NCI-H446 (cell line): ENCODE results near the gene CNFN.

ENCODE experiments used
- DNase-seq, 2 experiments: peaks; one replicate each; lab custom pipeline; 2025; lab: John Stamatoyannopoulos, UW

Gene CNFN

GRCh38 chr19:42409477-42409876, 19.4 kb upstream of the CNFN start:
- no peak for DNase-seq

GRCh38 chr19:42407816-42408175, 17.7 kb upstream of the CNFN start:
- DNase-seq, result no peak

- DNase-seq, result no peak
Observed at GRCh38 chr19:42407085-42407815, 17.2 kb upstream of the CNFN start.

DNA sequence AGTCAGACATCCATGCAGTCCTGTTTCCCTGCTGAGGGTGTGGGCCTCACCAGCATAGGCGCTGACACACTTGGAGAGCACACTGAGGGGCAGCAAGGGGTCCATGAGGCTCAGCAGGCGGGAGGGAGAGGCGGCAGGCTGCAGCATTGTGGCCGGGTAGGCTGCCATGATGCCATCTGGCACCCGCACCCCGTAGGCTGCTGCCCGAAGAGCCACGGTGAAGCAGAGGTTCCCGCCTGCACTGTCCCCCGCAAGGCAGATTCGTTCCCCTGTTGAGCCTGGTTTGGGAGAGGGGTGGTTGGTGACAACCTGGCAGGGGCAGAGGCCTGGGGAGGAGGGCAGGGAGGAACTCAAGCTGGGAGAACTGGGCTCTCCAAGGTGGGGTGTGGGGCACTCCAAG, 16.0 kb upstream of the CNFN start:
- no peak for DNase-seq

GRCh38 chr19:42403586-42403985, 13.5 kb upstream of the CNFN start:
- no peak for DNase-seq

DNA sequence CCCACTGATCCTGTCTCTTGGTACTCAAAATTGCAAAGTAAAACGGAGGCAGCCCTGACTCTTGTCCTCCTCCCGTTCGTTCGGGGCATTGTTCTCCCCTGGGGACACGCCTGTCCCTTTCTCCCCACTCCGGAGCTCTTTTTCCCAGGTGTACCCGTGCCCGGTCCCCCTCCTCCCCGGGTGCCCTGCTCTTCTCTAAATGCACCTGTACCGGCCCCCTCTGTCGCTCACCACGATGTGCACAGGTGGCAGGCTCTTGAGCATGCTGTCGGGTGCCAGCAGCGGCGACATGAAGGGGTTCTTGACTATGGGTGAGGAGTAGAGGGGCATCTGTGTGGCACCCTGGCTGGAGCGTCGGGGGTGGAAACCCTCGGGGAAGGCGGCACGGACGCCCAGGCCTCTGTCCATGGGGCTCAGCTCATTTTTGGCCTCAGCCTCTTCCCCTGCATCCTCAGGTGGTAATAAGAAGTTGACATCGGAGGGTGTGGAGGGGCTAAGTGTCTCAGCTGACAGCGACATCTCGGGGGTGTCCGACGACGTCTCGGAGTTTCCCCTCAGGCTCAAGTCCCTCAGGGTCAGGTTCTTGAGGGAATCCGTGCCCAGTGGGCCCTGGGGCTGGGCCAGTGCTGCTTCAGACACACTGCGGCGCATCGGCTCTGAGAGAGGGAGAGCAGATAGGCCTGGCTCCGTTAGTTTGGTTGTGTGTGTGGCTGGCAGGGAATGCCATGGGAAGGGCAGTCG, 12.4 kb upstream of the CNFN start:
- DNase-seq, result no peak

DNA sequence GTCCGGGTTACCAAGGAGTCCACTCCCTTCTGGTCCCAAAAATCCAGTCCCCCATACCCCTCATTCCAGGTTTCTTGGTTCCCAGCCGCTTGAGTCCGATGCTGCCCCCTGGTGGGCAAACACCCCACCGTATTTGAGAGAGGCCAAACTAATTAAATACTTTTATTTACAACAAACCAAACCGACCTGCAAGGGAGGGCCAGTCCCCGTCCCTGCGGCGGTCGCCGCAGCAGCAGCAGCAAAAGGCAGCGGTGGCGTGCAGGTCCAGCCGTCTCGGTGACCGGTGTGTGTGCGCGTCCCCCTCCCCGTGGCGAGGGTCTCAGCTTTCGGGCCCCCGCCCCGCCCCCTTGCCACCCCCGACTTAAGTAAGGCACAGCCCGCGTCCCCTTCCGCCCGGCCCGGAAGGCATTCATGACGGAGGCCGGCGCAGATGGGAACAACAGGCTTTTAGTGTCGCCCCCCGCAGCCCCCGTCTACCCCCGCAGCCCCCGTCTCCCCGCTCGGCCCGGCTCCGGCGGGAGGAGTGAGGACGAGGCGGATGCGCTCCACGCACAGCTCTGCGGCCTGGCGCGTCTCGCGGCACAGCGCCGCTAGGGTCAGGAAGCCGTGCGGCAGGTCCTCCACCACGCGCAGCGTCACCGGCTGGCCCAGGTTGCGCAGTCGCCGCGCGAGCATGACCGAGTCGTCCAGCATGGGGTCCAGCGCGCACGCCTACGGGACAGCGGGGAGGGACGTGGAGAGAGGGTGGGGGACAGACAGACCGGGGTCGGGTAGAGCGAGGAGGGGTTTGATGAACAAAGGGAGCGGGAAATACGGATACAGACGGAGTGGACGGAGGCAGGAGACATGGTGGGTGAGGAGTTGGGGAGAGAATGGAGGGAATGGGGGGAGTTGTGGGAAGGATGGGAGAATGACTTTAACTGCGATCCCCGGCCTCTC, 11.5 kb upstream of the CNFN start:
- DNase-seq, result peak; percentile 49 to 68

GRCh38 chr19:42400404-42400803, 10.3 kb upstream of the CNFN start:
- DNase-seq, result no peak

DNA sequence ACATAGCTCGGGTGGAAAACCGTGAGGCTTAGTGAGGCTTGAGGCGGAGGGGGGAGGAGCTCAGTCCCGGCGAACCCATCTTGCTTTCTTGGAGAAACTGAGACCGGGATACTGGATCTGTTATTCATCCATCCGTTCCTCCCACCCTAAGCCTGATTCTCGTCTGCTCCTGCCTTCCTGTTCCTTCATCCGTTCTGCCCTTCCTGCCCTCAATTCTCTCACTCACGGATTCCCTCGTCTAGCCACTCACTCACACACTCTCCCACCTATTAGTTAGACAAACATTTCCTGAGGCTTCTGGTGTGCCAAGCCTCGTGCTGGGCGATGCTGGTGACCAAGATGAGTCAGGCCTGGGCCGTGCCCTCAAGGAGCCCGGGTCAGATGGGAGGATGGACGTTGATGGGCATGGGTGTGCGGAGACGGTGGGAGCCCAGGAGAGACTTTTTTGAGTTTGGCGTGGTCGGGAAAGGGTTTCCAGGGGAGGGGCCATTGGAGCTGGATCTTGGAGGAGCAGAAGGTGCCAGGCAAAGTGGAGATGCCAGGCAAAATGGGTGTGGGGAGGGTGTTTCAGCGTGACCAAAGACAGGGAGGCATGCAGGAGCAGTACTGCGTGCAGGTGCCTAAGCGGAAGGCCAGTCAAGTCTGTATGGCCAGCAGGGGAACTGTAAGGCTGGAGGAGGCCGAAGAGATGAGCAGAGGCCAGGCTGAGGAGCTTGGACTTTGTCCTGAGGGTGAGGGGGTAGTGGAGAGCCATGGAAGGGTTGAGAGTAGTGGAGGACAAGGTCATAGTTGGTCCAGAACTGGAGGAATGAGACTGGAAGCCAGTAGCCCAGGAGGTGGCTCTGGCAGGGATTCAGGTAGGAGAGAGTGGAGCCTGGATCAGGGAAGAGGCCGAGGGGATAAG, 7.4 kb upstream of the CNFN start:
- DNase-seq, result no peak

GRCh38 chr19:42396381-42397262, 6.5 kb upstream of the CNFN start:
- DNase-seq, result peak; percentile 98 to 100

DNA sequence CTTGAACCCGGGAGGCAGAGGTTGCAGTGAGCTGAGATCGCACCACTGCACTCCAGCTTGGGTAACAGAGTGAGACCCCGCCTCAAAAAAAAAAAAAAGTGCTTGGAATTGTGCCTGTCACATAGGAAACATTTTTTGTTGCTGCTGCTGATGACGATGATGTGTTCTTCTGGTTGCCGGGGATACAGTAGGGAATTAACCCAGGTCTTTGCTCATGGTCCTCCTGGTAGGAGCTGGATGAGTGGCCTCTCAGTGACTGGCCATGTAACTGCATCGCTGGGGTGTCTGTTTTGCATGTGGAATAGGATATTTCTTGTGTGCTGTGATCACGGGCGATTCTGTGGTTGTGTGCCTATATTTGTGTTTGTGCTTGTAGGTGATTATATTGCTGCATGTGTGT, 4.7 kb upstream of the CNFN start:
- no peak for DNase-seq

- DNase-seq, result no peak
Observed at GRCh38 chr19:42392165-42392564, 2.1 kb upstream of the CNFN start.

DNA sequence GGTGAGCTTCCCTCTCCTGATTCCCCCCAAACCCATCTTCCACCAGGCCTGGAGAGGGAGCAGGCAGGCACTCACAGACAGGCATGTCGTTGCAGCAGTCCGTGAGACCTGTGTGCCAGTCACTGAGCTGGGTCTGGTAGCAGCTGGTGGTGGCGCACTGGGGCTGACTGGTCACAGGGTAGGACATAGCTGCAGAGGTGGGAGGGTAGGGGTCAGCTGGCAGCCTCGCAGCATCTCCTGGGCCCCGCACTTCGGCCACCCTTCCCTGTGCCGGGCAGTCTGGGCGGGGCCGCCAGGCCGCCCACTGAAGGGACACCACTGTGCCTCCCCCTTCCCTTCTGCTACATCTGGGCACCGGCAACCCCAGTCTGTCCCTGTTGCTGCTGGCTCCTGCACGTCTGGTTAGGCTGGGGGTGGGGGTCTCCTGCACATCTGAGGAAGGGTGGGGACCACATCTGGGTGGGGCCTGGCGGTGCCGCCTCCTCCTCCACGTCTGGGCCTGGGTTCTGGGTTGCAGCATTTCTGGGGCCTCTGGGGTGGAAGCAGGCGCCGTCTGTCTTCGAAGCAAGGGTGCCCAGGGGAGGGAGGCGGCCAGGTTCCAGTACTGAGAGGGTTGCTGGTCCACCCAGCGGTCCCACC, 1.1 kb downstream of the CNFN start:
- no peak for DNase-seq

GRCh38 chr19:42386974-42387707, 3.0 kb downstream of the CNFN start:
- DNase-seq, result peak; percentile 23 to 55

GRCh38 chr19:42380155-42380554, 9.9 kb downstream of the CNFN start:
- no peak for DNase-seq

- no peak for DNase-seq
Observed at GRCh38 chr19:42378225-42379215, 11.6 kb downstream of the CNFN start.

DNA sequence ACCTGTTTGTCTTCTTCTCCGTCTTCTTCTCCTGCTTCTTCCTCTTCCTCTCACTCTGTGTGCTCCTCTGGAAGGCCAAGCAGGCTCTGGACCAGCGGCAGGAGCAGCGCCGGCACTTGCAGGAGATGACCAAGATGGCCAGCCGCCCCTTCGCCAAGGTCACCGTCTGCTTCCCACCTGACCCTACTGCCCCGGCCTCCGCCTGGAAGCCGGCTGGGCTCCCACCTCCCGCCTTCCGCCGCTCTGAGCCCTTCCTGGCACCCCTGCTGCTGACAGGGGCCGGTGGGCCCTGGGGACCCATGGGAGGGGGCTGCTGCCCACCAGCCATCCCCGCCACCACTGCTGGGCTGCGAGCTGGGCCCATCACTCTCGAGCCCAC, 13.9 kb downstream of the CNFN start:
- no peak for DNase-seq
